SKM-1 (cell line): ENCODE measurements around the gene GALNT6.
"Not testable (repeated sequence)": the region's sequence is repeated elsewhere in the genome, so short reads cannot be mapped to it uniquely, and the experiment has no call there.

Experiments
- DNase-seq: peaks from one replicate; lab custom pipeline; 2025; ENCODE audit not compliant: unreplicated experiment; lab: John Stamatoyannopoulos, UW

Gene GALNT6

GRCh38 chr12:51323966-51324895, 67.0 kb downstream of the GALNT6 start, which contains the start of gene BIN2:
BIN2 (minus strand) TSS chr12:51324174; CDS start chr12:51324102, 72 bp downstream.
- DNase-seq: no peak

- DNase-seq: no peak
Observed at GRCh38 chr12:51323317-51323960, 67.8 kb downstream of the GALNT6 start.

- no peak for DNase-seq
Observed at GRCh38 chr12:51322452-51322851, 68.8 kb downstream of the GALNT6 start.

GRCh38 chr12:51321882-51322281, 69.3 kb downstream of the GALNT6 start:
- DNase-seq: no peak

GRCh38 chr12:51320695-51321320, 70.4 kb downstream of the GALNT6 start:
- DNase-seq: no peak

- no peak for DNase-seq
Observed at GRCh38 chr12:51320311-51320694, 70.9 kb downstream of the GALNT6 start.

GRCh38 chr12:51318846-51319599, 72.2 kb downstream of the GALNT6 start:
- peak; percentile 34 for DNase-seq

- not testable (repeated sequence) for DNase-seq
Observed at GRCh38 chr12:51318057-51318806, 73.0 kb downstream of the GALNT6 start.

GRCh38 chr12:51311389-51311788, 79.8 kb downstream of the GALNT6 start:
- DNase-seq: no peak

- no peak for DNase-seq
Observed at GRCh38 chr12:51307655-51308593, 83.3 kb downstream of the GALNT6 start.

- no peak for DNase-seq
Observed at GRCh38 chr12:51306507-51306906, 84.7 kb downstream of the GALNT6 start.
